RWPE2 (cell line): Measurements from ENCODE around the gene HEXD.

Experiments used
- ATAC-seq: fragments of 200-7000 bp; cut with Tn5 transposase; 3 replicates; pipeline ENCODE4 v1.9.1; 2021; ENCODE audit warnings: low read depth
- DNase-seq: peaks from one replicate; pipeline ENCODE4 v3.0.0-alpha.2; 2020; ENCODE audit warnings: low spot score
- H3K27ac ChIP-seq: fragments of 450-650 bp; 2 replicates; pipeline ENCODE4 v1.5.1; 2017; ENCODE audit warnings: mild to moderate bottlenecking; ENCODE audit not compliant: poor library complexity, severe bottlenecking
- H3K27me3 ChIP-seq: fragments of 250-450 bp; sonication (Bioruptor Pico); 2 replicates; pipeline ENCODE4 v1.5.1; 2021; ENCODE audit warnings: mild to moderate bottlenecking, moderate library complexity; ENCODE audit not compliant: insufficient read depth, poor library complexity, severe bottlenecking
- H3K36me3 ChIP-seq: fragments of 250-450 bp; sonication (Bioruptor Pico); 2 replicates; pipeline ENCODE4 v1.5.1; 2020; ENCODE audit warnings: low read depth, mild to moderate bottlenecking, moderate library complexity
- H3K4me1 ChIP-seq: fragments of 250-450 bp; sonication (Bioruptor Pico); 2 replicates; pipeline ENCODE4 v1.5.1; 2021; ENCODE audit warnings: mild to moderate bottlenecking, moderate library complexity; ENCODE audit not compliant: insufficient read depth, poor library complexity, severe bottlenecking
- H3K4me3 ChIP-seq: fragments of 250-450 bp; sonication (Bioruptor Pico); 2 replicates; pipeline ENCODE4 v1.5.1; 2021; ENCODE audit warnings: mild to moderate bottlenecking, moderate library complexity; ENCODE audit not compliant: severe bottlenecking
- H3K9me3 ChIP-seq: fragments of 250-450 bp; sonication (Bioruptor Pico); 2 replicates; pipeline ENCODE4 v1.5.1; 2021; ENCODE audit warnings: mild to moderate bottlenecking, moderate library complexity; ENCODE audit not compliant: severe bottlenecking
- CTCF ChIP-seq: fragments of 450-650 bp; IDR thresholded peaks from one replicate; pipeline ENCODE4 v1.5.1; 2017; ENCODE audit warnings: mild to moderate bottlenecking, moderate library complexity; ENCODE audit not compliant: poor library complexity, severe bottlenecking

The HEXD gene

GRCh38 chr17:82489851-82490511, 71.8 kb downstream of the HEXD start:
- no peak overlapping the region for H3K27ac ChIP-seq
- no peak overlapping the region for H3K4me3 ChIP-seq
- no peak for DNase-seq
- no peaks in the 10 kb centered on the region for H3K27me3 ChIP-seq
- H3K36me3 ChIP-seq = 0 out of 2 replicates have a peak, but pooled peaks cover 3% of the 10 kb centered on the region
- peaks cover 11% of the 10 kb centered on the region for H3K4me1 ChIP-seq
- no peak for TF ChIP-seq CTCF
- H3K9me3 ChIP-seq = no peaks in the 10 kb centered on the region
- no peak for ATAC-seq

- peaks cover 15% of the 10 kb centered on the region for H3K4me1 ChIP-seq
- DNase-seq = no peak
- no peaks in the 10 kb centered on the region for H3K27me3 ChIP-seq
- no peaks in the 10 kb centered on the region for H3K36me3 ChIP-seq
- TF ChIP-seq CTCF = no peak
- ATAC-seq = no peak
- no peak overlapping the region for H3K4me3 ChIP-seq
- no peaks in the 10 kb centered on the region for H3K9me3 ChIP-seq
- H3K27ac ChIP-seq = no peak overlapping the region
These were observed 72.5 kb downstream of the HEXD start for GRCh38 chr17:82490512-82491195.

DNA sequence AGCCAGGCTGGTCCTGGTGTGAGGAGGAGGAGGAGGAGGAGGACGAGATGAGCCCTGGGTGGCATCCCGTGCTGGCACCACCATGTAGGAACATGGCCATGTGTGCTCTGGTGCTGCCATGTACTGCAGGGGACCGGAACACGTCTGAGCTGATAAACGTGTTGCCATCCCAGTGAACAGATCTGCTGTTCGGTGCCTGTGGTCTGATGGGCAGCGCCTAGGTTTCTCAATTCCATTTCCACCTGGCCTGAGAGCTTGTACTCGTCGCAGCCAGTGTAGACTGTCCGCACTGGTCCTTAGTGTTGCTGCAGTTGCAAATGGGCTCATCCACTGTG, 73.0 kb downstream of the HEXD start:
- DNase-seq (no peak), ATAC-seq (no peak)
- H3K27ac ChIP-seq = no peak overlapping the region
- no peaks in the 10 kb centered on the region for H3K36me3 ChIP-seq
- H3K9me3 ChIP-seq = no peaks in the 10 kb centered on the region
- no peak overlapping the region for H3K4me3 ChIP-seq
- peaks cover 20% of the 10 kb centered on the region for H3K4me1 ChIP-seq
- TF ChIP-seq CTCF = no peak
- H3K27me3 ChIP-seq = no peaks in the 10 kb centered on the region

- Histone ChIP-seq H3K27ac (no peak overlapping the region), H3K4me3 (no peak overlapping the region), H3K36me3 (no peaks in the 10 kb centered on the region), H3K4me1 (peaks cover 24% of the 10 kb centered on the region), H3K27me3 (no peaks in the 10 kb centered on the region), H3K9me3 (no peaks in the 10 kb centered on the region)
- no peak for DNase-seq
- ATAC-seq = no peak
- no peak for TF ChIP-seq CTCF
These were observed 73.4 kb downstream of the HEXD start for GRCh38 chr17:82491533-82491932.
